ENCODE results near the gene TMEM178B.

GRCh38 chr7:141103847-141104429 lies 30.1 kb downstream of the TMEM178B start:
- TF ChIP-seq POLR2A (IDR thresholded peaks at IDR 0.05; ENCODE audit: low read length) = no peak
- no peak for TF ChIP-seq GATA1 (IDR thresholded peaks at IDR 0.05; ENCODE audit: low read depth, low read length)
